Placental pericyte (primary cell): ENCODE data around the gene CUZD1. TPM values are rescaled to one million over a fixed set of nuclear protein-coding genes. Genes with fewer than 3 reads are reported as not detected.

Source experiments
- total RNA-seq: library from RNA; depleted of rRNA; stranded (reverse); fragments of >200 nt; gene quantifications from 2 replicates; pipeline ENCODE4 v1.2.3, GENCODE V29; 2012

The CUZD1 gene, protein sequence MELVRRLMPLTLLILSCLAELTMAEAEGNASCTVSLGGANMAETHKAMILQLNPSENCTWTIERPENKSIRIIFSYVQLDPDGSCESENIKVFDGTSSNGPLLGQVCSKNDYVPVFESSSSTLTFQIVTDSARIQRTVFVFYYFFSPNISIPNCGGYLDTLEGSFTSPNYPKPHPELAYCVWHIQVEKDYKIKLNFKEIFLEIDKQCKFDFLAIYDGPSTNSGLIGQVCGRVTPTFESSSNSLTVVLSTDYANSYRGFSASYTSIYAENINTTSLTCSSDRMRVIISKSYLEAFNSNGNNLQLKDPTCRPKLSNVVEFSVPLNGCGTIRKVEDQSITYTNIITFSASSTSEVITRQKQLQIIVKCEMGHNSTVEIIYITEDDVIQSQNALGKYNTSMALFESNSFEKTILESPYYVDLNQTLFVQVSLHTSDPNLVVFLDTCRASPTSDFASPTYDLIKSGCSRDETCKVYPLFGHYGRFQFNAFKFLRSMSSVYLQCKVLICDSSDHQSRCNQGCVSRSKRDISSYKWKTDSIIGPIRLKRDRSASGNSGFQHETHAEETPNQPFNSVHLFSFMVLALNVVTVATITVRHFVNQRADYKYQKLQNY
- total RNA-seq = 0.22 and 0.57 TPM in 2 replicates

DNA sequence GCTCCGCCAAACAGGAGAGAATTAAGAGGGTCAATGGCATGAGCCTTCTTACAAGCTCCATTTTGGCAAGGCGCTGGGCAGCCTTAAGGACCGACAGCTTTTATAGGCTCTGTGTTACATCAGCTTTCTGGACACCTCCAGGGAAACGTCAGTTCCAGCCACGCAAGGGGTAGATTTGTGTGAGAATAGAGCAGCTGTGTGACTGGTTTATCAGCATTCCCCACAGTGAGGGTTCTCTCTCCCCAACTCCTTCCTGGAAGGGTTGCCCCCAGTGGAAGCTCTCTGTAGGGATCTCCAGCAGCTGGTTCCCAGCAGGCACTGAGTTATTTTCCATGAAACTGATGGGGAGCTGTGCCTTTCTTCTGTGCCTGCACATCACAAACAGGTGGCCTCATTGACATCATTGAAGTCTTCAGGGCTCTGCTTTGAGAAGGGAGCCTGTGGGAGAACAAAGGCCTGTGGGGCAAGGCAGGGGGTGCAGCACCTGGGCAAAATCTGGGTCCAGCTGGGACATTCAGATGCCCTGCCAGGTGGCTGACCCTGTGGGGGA is at the start of gene CUZD1:
TSS of gene CUZD1 (minus strand) at position 75 of the 550 bp plus-strand sequence. CDS start at position 61, 14 bp downstream.

DNA sequence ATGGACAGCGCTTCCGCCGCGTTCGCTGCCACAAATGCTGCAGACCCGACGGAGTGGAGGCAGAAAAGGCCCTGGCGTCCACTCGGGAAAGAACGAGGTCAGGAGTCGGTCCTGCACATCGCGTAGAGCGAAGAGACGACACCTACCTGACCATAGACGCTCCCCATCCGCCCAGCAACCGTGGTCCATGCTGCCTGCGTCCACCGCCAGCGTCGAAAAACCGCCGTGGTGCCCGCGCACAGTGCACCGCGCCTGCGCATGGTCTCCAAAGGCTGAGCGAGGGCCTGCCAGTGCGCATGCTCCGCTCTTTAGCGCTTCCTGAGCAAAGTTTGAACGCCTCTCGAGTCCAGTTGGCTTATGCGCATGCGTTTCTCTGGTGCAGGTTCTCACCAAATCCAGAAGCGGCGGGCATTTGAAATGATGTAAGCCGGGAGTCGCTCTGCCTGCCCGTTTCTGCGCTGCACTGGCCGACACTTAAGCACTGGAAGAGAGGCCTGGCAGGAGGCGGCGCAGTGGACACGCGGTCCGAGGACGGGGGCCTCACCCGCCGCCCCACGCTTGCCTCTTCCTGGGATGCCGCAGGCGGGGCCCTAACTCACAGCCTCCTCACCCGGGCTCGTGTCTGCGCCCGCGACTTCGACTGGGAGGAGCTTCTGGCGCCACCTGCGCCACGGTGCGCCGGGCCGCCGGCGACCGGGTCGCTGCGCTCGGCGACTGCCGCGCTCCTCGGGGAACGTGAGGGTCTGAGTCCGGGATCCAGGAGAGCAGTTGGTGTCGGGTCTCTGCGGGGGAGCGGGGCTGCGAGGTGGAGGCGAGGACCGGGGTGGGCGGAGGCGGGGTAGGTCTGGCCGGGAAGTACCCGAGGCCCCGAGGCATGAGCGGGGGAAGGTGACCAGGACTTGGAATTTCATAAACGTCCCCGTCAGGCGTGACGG is 33.9 kb upstream of the CUZD1 start, which contains the start of gene FAM24B:
TSS of gene FAM24B (minus strand) at position 243 of the 935 bp plus-strand sequence. CDS start 29,066 bp downstream, outside the sequence.

Other genes with a start within 250 kb of the CUZD1 start
- gene C10orf120, start 146.0 kb downstream of the CUZD1 start, total RNA-seq = not detected in 2 replicates
- 0.66 and 2.4 TPM in 2 replicates for gene FAM24B, start 33.7 kb upstream of the CUZD1 start, total RNA-seq
- not detected in 2 replicates for gene FAM24A, start 64.8 kb upstream of the CUZD1 start, total RNA-seq
- gene C10orf88, start 108.4 kb upstream of the CUZD1 start, total RNA-seq = 7.0 and 10.5 TPM in 2 replicates
- 1.9 and 3.5 TPM in 2 replicates for gene PSTK, start 134.5 kb upstream of the CUZD1 start, total RNA-seq
- 4.4 and 5.6 TPM in 2 replicates for gene IKZF5, start 162.9 kb upstream of the CUZD1 start, total RNA-seq
- 4.7 and 5.3 TPM in 2 replicates for gene ACADSB, start 163.1 kb upstream of the CUZD1 start, total RNA-seq